Measurements from ENCODE around the gene RBM34.

- TF ChIP-seq CTCF (IDR thresholded peaks at IDR 0.05; ENCODE audit: extremely low read depth in 1 of 2, insufficient read depth in 1 of 2, low read depth in 1 of 2, low read length in 2 of 2), result no peak
- TF ChIP-seq, protein P1, sequence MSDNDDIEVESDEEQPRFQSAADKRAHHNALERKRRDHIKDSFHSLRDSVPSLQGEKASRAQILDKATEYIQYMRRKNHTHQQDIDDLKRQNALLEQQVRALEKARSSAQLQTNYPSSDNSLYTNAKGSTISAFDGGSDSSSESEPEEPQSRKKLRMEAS (IDR thresholded peaks at IDR 0.05; ENCODE audit: insufficient read depth, insufficient read length), result no peak
- no peak for TF ChIP-seq POLR2AphosphoS5 (IDR thresholded peaks at IDR 0.05; ENCODE audit: insufficient read depth, low read depth, low read length)
- TF ChIP-seq GATA2 (IDR thresholded peaks at IDR 0.05; ENCODE audit: insufficient read depth, insufficient read length, low read depth, low read length), result no peak
- no peak for TF ChIP-seq EZH2 (IDR thresholded peaks at IDR 0.05; ENCODE audit: borderline replicate concordance, low read depth, low read length, severe bottlenecking)
- TF ChIP-seq MYC (IDR thresholded peaks at IDR 0.05; ENCODE audit: low read depth, low read length), result no peak
- no peak for TF ChIP-seq POLR2A (IDR thresholded peaks at IDR 0.05; ENCODE audit: low read depth, low read length)
- no peak for TF ChIP-seq JUN (IDR thresholded peaks at IDR 0.05; ENCODE audit: borderline replicate concordance, insufficient read depth, insufficient read length, low read depth)
- TF ChIP-seq FOS (IDR thresholded peaks at IDR 0.05; ENCODE audit: borderline replicate concordance, insufficient read depth, low read length), result no peak
These were observed 33.2 kb downstream of the RBM34 start for GRCh38 chr1:235127732-235128455.
